Lower leg skin (tissue), 3 donors: ENCODE measurements around the gene RGS7BP.

Experiments used
- CTCF ChIP-seq, 3 donors: fragments of 450-650 bp; IDR thresholded peaks; one replicate each; pipeline ENCODE4 v1.5.1; 2016; ENCODE audit warnings: antibody characterized with exemption in 3 of 3, mild to moderate bottlenecking in 3 of 3, moderate library complexity in 2 of 3
- POLR2A ChIP-seq, 2 donors: fragments of 450-650 bp; IDR thresholded peaks; one replicate each; pipeline ENCODE4 v1.6.1; 2016 to 2017; ENCODE audit warnings: antibody characterized with exemption in 2 of 2, mild to moderate bottlenecking in 1 of 2, moderate library complexity in 1 of 2

- TF ChIP-seq CTCF (IDR thresholded peaks at IDR 0.05) (no peak), POLR2A (IDR thresholded peaks at IDR 0.05) (no peak)
Measured at GRCh38 chr5:64513492-64513891, 7.7 kb downstream of the RGS7BP start.
